ENCODE data around the gene DMRTA2. TPM values are rescaled to one million over a fixed set of nuclear protein-coding genes. Genes with fewer than 3 reads are reported as not detected.

Gene DMRTA2
- total RNA-seq, 4 donors from 2014 or later = not detected

GRCh38 chr1:50416553-50417453 is 6.4 kb downstream of the DMRTA2 start:
- Histone ChIP-seq H3K27me3 (peaks cover 96% of the 10 kb centered on the region), H3K4me1 (peaks cover 61% of the 10 kb centered on the region), H3K27ac (no peak overlapping the region), H3K4me3 (peak overlapping the region; percentile 7), H3K36me3 (no peaks in the 10 kb centered on the region), H3K9me3 (no peaks in the 10 kb centered on the region)
- no peak for DNase-seq (ENCODE audit: low spot score in 2 of 2)
- 4% methylated on average over 36 of the region's 46 CpGs for WGBS
- TF ChIP-seq EP300 (IDR thresholded peaks at IDR 0.05) (no peak), POLR2A (IDR thresholded peaks at IDR 0.05) (no peak), CTCF (IDR thresholded peaks at IDR 0.05) (no peak), POLR2AphosphoS5 (IDR thresholded peaks at IDR 0.05) (no peak)

GRCh38 chr1:50416150-50416527 is 7.1 kb downstream of the DMRTA2 start:
- Histone ChIP-seq H3K27me3 (peaks cover 95% of the 10 kb centered on the region), H3K27ac (no peak overlapping the region), H3K4me1 (peaks cover 57% of the 10 kb centered on the region), H3K36me3 (no peaks in the 10 kb centered on the region), H3K4me3 (peak overlapping the region; percentile 7), H3K9me3 (no peaks in the 10 kb centered on the region)
- no peak for DNase-seq (ENCODE audit: low spot score in 2 of 2)
- 3% methylated on average over 23 of the region's 25 CpGs for WGBS
- TF ChIP-seq POLR2AphosphoS5 (IDR thresholded peaks at IDR 0.05) = no peak
- TF ChIP-seq EP300 (IDR thresholded peaks at IDR 0.05) = no peak
- TF ChIP-seq POLR2A (IDR thresholded peaks at IDR 0.05) = no peak
- TF ChIP-seq CTCF (IDR thresholded peaks at IDR 0.05) = no peak

GRCh38 chr1:50415235-50416149 is 7.8 kb downstream of the DMRTA2 start:
- no peaks in the 10 kb centered on the region for H3K36me3 ChIP-seq
- WGBS = 18% methylated on average over 15 of the region's 56 CpGs
- H3K9me3 ChIP-seq = no peaks in the 10 kb centered on the region
- H3K4me1 ChIP-seq = peaks cover 51% of the 10 kb centered on the region
- no peak for TF ChIP-seq POLR2A (IDR thresholded peaks at IDR 0.05)
- TF ChIP-seq CTCF (IDR thresholded peaks at IDR 0.05) = no peak
- no peak for TF ChIP-seq EP300 (IDR thresholded peaks at IDR 0.05)
- no peak for TF ChIP-seq POLR2AphosphoS5 (IDR thresholded peaks at IDR 0.05)
- H3K4me3 ChIP-seq = no peak overlapping the region
- peaks cover 89% of the 10 kb centered on the region for H3K27me3 ChIP-seq
- H3K27ac ChIP-seq = no peak overlapping the region
- no peak for DNase-seq (ENCODE audit: low spot score in 2 of 2)

- 93% methylated on average over 2 of the region's 7 CpGs for WGBS
- Histone ChIP-seq H3K27me3 (peaks cover 83% of the 10 kb centered on the region), H3K4me3 (no peak overlapping the region), H3K9me3 (no peaks in the 10 kb centered on the region), H3K27ac (no peak overlapping the region), H3K4me1 (peaks cover 46% of the 10 kb centered on the region), H3K36me3 (no peaks in the 10 kb centered on the region)
- DNase-seq (ENCODE audit: low spot score in 2 of 2) = no peak
- no peak for TF ChIP-seq POLR2A (IDR thresholded peaks at IDR 0.05)
- no peak for TF ChIP-seq CTCF (IDR thresholded peaks at IDR 0.05)
- TF ChIP-seq POLR2AphosphoS5 (IDR thresholded peaks at IDR 0.05) = no peak
- no peak for TF ChIP-seq EP300 (IDR thresholded peaks at IDR 0.05)
Observed at GRCh38 chr1:50414853-50415234, 8.4 kb downstream of the DMRTA2 start.
